Nephron (organoid): ENCODE measurements around the gene FGFR1OP2.
A peak's percentile ranks its signal among the peaks of the same experiment; 100 is the strongest.

ENCODE experiments used
- H3K27ac Mint-ChIP-seq, 3 experiments: 2 replicates each; pipeline ENCODE4 v1.8.0; 2020; ENCODE audit warnings: mixed read lengths in 3 of 3, mild to moderate bottlenecking in 2 of 3, moderate library complexity in 1 of 3
- H3K27me3 Mint-ChIP-seq: 2 replicates; pipeline ENCODE4 v1.8.0; 2021; ENCODE audit warnings: low read depth, mild to moderate bottlenecking, moderate library complexity, mixed read lengths
- H3K36me3 Mint-ChIP-seq: 2 replicates; pipeline ENCODE4 v1.8.0; 2020; ENCODE audit warnings: low read depth, mixed read lengths
- H3K4me1 Mint-ChIP-seq: 2 replicates; pipeline ENCODE4 v1.8.0; 2020; ENCODE audit warnings: mixed read lengths
- H3K4me3 Mint-ChIP-seq, 3 experiments: 2 replicates each; pipeline ENCODE4 v1.8.0; 2020; ENCODE audit warnings: mild to moderate bottlenecking in 3 of 3, mixed read lengths in 3 of 3, moderate library complexity in 2 of 3
- H3K9me3 Mint-ChIP-seq: 2 replicates; pipeline ENCODE4 v1.8.0; 2020; ENCODE audit warnings: mixed read lengths
- TF ChIP-seq, protein P1 (sequence below), 3 experiments: fragments of 200-600 bp; sonication (generic); IDR thresholded peaks; one replicate each; pipeline ENCODE4 v1.5.0; 2021; ENCODE audit warnings: antibody characterized with exemption in 3 of 3; ENCODE audit not compliant: unreplicated experiment in 3 of 3

FGFR1OP2 gene

DNA sequence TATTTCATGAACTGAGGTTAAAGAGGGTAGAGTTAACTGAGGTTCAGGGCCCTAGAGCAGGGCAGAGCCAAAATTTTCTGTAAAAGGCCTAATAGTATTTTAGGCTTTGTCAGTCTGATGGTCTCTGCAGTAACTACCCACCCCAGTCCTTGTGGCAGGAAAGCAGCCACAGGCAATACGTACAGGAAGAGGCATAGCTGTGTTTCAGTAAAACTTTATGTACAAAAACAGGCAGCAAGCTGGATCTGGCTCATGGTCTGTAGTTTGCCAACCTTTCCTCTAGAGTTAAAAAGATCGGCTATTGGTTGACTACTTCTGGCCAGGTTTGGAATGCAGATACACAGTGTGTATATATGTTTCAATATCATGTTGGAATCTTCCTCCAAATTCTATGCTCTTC is 58.7 kb downstream of the FGFR1OP2 start:
- Mint-ChIP-seq H3K36me3 (peaks cover 25% of the 10 kb centered on the region), H3K27me3 (no peaks in the 10 kb centered on the region), H3K9me3 (no peaks in the 10 kb centered on the region), H3K27ac (no peak overlapping the region), H3K4me3 (no peak overlapping the region), H3K4me1 (no peaks in the 10 kb centered on the region)
- TF ChIP-seq, protein P1, sequence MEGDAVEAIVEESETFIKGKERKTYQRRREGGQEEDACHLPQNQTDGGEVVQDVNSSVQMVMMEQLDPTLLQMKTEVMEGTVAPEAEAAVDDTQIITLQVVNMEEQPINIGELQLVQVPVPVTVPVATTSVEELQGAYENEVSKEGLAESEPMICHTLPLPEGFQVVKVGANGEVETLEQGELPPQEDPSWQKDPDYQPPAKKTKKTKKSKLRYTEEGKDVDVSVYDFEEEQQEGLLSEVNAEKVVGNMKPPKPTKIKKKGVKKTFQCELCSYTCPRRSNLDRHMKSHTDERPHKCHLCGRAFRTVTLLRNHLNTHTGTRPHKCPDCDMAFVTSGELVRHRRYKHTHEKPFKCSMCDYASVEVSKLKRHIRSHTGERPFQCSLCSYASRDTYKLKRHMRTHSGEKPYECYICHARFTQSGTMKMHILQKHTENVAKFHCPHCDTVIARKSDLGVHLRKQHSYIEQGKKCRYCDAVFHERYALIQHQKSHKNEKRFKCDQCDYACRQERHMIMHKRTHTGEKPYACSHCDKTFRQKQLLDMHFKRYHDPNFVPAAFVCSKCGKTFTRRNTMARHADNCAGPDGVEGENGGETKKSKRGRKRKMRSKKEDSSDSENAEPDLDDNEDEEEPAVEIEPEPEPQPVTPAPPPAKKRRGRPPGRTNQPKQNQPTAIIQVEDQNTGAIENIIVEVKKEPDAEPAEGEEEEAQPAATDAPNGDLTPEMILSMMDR (IDR thresholded peaks at IDR 0.05; ENCODE audit: unreplicated experiment in 3 of 3), result no peak

DNA sequence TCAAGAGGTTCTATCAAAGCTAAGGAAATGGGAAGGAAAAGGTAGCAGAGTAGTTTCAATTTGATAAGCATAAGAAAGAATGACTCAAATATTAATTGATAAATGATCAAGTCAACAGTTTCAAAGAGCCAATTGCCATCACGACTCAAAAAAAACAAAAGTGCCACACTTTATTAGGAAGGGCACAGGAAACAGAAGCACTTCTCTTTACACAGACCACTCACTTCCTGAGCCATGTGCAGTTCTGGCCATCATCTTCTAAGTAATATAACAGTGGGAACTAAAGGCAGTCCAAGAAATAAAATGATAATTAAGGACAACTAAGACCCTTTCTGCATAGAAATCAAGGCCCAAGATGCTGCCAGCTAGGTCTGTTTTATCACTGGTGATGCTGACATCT is 62.7 kb downstream of the FGFR1OP2 start:
- Mint-ChIP-seq H3K36me3 (peaks cover 14% of the 10 kb centered on the region), H3K27me3 (no peaks in the 10 kb centered on the region), H3K9me3 (no peaks in the 10 kb centered on the region)

DNA sequence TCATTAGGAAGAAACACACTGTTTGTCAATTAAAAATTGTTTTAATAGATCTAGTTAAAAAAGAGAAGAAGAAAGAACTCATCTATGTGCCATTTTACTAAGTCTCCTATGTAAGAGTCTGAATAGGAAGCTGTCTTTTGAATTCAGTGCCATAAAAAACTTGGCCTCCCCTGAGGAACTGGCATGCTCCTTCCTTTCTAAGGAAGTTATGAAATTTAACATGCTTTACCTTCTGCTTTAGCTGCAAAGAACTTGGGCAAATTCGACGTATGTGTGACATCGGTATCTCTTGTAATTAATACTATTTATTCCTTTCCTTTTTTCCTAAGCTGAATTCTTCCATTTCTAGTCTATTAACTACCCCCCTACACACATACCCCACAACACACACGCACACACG is 63.4 kb downstream of the FGFR1OP2 start:
- Mint-ChIP-seq H3K4me1 (peaks cover 6% of the 10 kb centered on the region), H3K36me3 (peaks cover 14% of the 10 kb centered on the region), H3K27ac (no peak overlapping the region), H3K9me3 (no peaks in the 10 kb centered on the region), H3K4me3 (no peak overlapping the region), H3K27me3 (no peaks in the 10 kb centered on the region)
- TF ChIP-seq, protein P1 (IDR thresholded peaks at IDR 0.05; ENCODE audit: unreplicated experiment in 3 of 3), result no peak

More for the DNA sequence above, 62.7 kb downstream of the FGFR1OP2 start:
- H3K27ac Mint-ChIP-seq, result no peak overlapping the region
- H3K4me3 Mint-ChIP-seq, result no peak overlapping the region
- TF ChIP-seq, protein P1 (IDR thresholded peaks at IDR 0.05; ENCODE audit: unreplicated experiment in 3 of 3), result no peak
- H3K4me1 Mint-ChIP-seq, result peaks cover 6% of the 10 kb centered on the region

DNA sequence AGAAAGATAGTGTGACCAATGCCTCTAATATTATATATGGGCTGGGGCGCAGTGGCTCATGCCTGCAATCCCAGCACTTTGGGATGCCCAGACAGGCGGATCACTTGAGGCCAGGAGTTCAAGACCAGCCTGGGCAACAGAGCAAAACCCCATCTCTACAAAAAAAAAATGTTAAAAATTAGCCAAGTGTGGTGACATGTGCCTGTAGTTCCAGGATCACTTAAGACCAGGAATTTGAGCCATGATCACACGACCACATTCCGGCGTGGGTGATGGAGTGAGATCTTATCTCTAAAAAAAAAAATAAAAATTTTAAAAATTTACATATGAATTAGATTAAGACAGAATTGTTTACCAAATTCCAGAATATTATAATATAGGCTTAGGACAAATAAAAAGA is 63.9 kb downstream of the FGFR1OP2 start:
- Mint-ChIP-seq H3K4me3 (no peak overlapping the region), H3K27ac (no peak overlapping the region), H3K9me3 (no peaks in the 10 kb centered on the region), H3K36me3 (peaks cover 14% of the 10 kb centered on the region), H3K27me3 (no peaks in the 10 kb centered on the region), H3K4me1 (peaks cover 6% of the 10 kb centered on the region)
- TF ChIP-seq, protein P1 (IDR thresholded peaks at IDR 0.05; ENCODE audit: unreplicated experiment in 3 of 3), result no peak

DNA sequence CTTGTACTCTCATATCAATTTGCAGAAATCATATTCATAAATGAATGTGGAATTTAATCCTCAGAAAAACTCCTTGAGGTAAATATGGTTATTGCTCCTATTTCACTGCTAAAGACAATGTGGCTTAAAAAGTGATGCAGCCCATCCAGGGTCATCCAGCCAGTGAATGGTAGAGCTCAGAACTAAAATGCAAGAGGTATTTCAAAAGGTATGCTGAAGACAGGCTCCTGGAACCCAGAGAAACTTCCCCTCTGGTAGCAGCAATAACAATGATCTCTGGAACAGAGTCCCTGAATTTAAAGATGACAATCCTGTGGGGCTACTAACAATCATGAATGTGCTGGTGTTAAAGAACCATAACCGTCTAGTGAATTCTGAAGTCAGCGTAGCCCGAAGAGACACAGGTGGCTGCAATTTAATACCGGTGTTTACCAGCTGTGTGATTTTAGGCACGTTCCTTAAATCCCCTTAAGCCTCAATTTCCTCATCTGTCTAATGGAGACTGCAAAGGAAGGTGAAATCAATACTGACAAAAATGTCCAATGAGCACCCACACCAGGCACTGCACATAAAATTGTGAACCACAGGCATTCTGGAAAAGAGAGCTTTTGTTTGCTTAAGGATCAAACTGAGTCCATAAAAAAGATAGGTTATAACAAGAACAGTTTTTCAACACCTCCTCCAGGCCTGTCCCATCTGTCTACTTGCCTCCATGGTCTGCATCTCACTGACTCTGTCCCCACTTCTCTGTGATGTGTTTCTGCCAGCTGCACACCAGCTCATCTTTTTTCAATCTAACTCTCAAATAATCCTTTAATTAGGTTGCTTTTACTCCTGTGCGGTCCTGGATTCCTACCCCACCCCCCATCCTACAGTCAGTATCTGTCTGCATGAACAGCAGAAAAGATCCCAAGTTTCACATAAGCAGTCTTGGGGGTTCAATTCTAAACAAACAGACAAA is 65.4 kb downstream of the FGFR1OP2 start:
- Mint-ChIP-seq H3K27me3 (no peaks in the 10 kb centered on the region), H3K9me3 (no peaks in the 10 kb centered on the region), H3K36me3 (peaks cover 7% of the 10 kb centered on the region), H3K4me3 (no peak overlapping the region), H3K27ac (peak overlapping the region in 2 of 3 experiments; percentile 25 to 56), H3K4me1 (peaks cover 6% of the 10 kb centered on the region)
- TF ChIP-seq, protein P1 (IDR thresholded peaks at IDR 0.05; ENCODE audit: unreplicated experiment in 3 of 3), result no peak

DNA sequence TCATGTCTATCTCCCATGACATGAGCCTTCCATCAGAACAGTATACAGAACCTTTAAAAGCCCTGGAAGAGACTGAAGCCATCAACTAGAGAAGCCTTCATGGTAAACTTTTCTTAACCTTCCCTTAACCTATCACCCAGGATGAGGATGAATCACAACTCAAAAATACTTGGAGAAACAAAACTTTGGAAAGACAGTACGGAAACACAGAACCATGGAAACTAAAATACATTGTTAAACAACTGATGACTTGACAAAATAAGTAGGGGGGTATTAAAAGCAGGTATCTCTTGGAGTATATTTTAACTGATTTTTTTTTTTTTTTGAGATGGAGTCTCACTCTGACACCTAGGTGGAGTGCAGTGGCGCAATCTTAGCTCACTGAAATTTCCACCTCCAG is 67.2 kb downstream of the FGFR1OP2 start:
- Mint-ChIP-seq H3K27ac (no peak overlapping the region), H3K9me3 (no peaks in the 10 kb centered on the region)

More for the DNA sequence above, 67.2 kb downstream of the FGFR1OP2 start:
- H3K4me1 Mint-ChIP-seq, result peaks cover 12% of the 10 kb centered on the region
- H3K36me3 Mint-ChIP-seq, result no peaks in the 10 kb centered on the region
- no peak overlapping the region for H3K4me3 Mint-ChIP-seq
- H3K27me3 Mint-ChIP-seq, result no peaks in the 10 kb centered on the region
- TF ChIP-seq, protein P1 (IDR thresholded peaks at IDR 0.05; ENCODE audit: unreplicated experiment in 3 of 3), result no peak
